H1 (cell line): ENCODE measurements around the gene PLK3. TPM values are rescaled to one million over a fixed set of nuclear protein-coding genes. Genes with fewer than 3 reads are reported as not detected.

ENCODE experiments used
- ASH2L ChIP-seq: fragments of 200-600, 300-600 bp; sonication (generic); IDR thresholded peaks from one replicate; pipeline ENCODE4 v1.7.1; 2017; ENCODE audit warnings: low read length
- ATF2 ChIP-seq: IDR thresholded peaks from 2 replicates; pipeline ENCODE4 v1.6.1; 2012; ENCODE audit warnings: low read length, inconsistent platforms
- BCL11A ChIP-seq, 2 experiments: IDR thresholded peaks; one replicate each; pipeline ENCODE4 v1.6.1; 2011; ENCODE audit warnings: low read depth in 2 of 2, low read length in 2 of 2, mild to moderate bottlenecking in 2 of 2
- E2F6 ChIP-seq: IDR thresholded peaks from 2 replicates; pipeline ENCODE4 v1.6.1; 2012; ENCODE audit warnings: inconsistent platforms
- EGR1 ChIP-seq: IDR thresholded peaks from 2 replicates; pipeline ENCODE4 v1.6.1; 2011; ENCODE audit warnings: low read depth, low read length, borderline replicate concordance
- PHF8 ChIP-seq: fragments of 200-600 bp; sonication (generic); conservative IDR thresholded peaks from 2 replicates; pipeline ENCODE4 v1.7.1; 2012; ENCODE audit warnings: low read depth, mild to moderate bottlenecking, inconsistent platforms, low read length, moderate library complexity
- POLR2A ChIP-seq, 2 experiments: IDR thresholded peaks; 1 replicate in 1 of 2; 2 replicates in 1 of 2; pipeline ENCODE4 v1.6.1; 2011; ENCODE audit warnings: low read depth in 2 of 2, low read length in 2 of 2, mild to moderate bottlenecking in 2 of 2; ENCODE audit errors: control extremely low read depth in 1 of 2
- RAD21 ChIP-seq, 2 experiments: IDR thresholded peaks in 1 of 2; conservative IDR thresholded peaks in 1 of 2; 2 replicates each; pipeline ENCODE4 v1.6.1; 2011; ENCODE audit warnings: low read depth in 2 of 2, low read length in 2 of 2, improper control_type of control experiment in 1 of 2, inconsistent platforms in 1 of 2, mild to moderate bottlenecking in 1 of 2, moderate library complexity in 1 of 2
- RBBP5 ChIP-seq: IDR thresholded peaks from 2 replicates; pipeline ENCODE4 v1.7.1; 2012; ENCODE audit warnings: low read depth, mild to moderate bottlenecking, inconsistent platforms, low read length, moderate library complexity, borderline replicate concordance
- SIX5 ChIP-seq: IDR thresholded peaks from 2 replicates; pipeline ENCODE4 v1.6.1; 2011; ENCODE audit warnings: mild to moderate bottlenecking, low read depth, low read length
- SP2 ChIP-seq: IDR thresholded peaks from 2 replicates; pipeline ENCODE4 v1.6.1; 2012; ENCODE audit warnings: mild to moderate bottlenecking, low read length, inconsistent platforms
- TEAD4 ChIP-seq: IDR thresholded peaks from 2 replicates; pipeline ENCODE4 v1.6.1; 2012; ENCODE audit warnings: low read depth, low read length, inconsistent platforms, mixed read lengths
- ZNF274 ChIP-seq: IDR thresholded peaks from 2 replicates; pipeline ENCODE4 v1.7.0; 2012; ENCODE audit warnings: low read length, borderline replicate concordance; ENCODE audit errors: extremely low read depth
- polyA plus RNA-seq, 7 experiments: library from polyadenylated mRNA; depleted of rRNA in 3 of 7; stranded (reverse) in 5 of 7; unstranded in 2 of 7; fragments of >200 nt in 5 of 7; fragments of 200-250 nt in 2 of 7; gene quantifications; 1 replicate in 5 of 7; 2 replicates in 1 of 7; 4 replicates in 1 of 7; pipeline versions ENCODE4 v1.2.1 to v1.2.3, GENCODE V29; 2011 to 2013; ENCODE audit warnings: missing spikeins in 2 of 7, mixed read lengths in 2 of 7
- total RNA-seq: library from RNA; stranded (reverse); fragmentation: NEBNext Ultra II Directional; extraction: Animal tissue kit (Norgen Biotek cat#: 25700); gene quantifications from 2 replicates; pipeline ENCODE4 v1.2.1, GENCODE V29; 2021

Gene PLK3
- total and polyA plus RNA-seq, 2 of the 8 experiments (the other 6 are each of a cell fraction or from before 2014, with no cell fraction given) = 7.9 to 12.3 TPM

GRCh38 chr1:44784094-44785028 lies 15.8 kb upstream of the PLK3 start (continued):
- TF ChIP-seq ATF2 (no peak), BCL11A (IDR thresholded peaks at IDR 0.05; ENCODE audit: low read depth in 2 of 2, low read length in 2 of 2) (no peak), SP2 (no peak), ZNF274 (no peak), RAD21 (IDR thresholded peaks at IDR 0.05 in 1 of 2, conservative IDR thresholded peaks at IDR 0.05 in 1 of 2; ENCODE audit: low read depth in 2 of 2, low read length in 2 of 2) (peak; percentile 19 to 30; a peak in 2 of 4 replicates), EGR1 (no peak), PHF8 (peak; percentile 41; the same call in 1 of the 2 replicates), RBBP5 (no peak), SIX5 (no peak), ASH2L (peak; percentile 22), TEAD4 (no peak), POLR2A (IDR thresholded peaks at IDR 0.05; ENCODE audit: control extremely low read depth in 1 of 2, low read depth in 2 of 2, low read length in 2 of 2) (peak; percentile 46 to 52; a peak in 2 of 3 replicates), E2F6 (peak; percentile 85)
